ENCODE measurements around the gene MYO18A. TPM values are rescaled to one million over a fixed set of nuclear protein-coding genes. Genes with fewer than 3 reads are reported as not detected.

The MYO18A gene
- total and polyA plus RNA-seq, 5 donors = 206 to 312 (median 251) TPM

DNA sequence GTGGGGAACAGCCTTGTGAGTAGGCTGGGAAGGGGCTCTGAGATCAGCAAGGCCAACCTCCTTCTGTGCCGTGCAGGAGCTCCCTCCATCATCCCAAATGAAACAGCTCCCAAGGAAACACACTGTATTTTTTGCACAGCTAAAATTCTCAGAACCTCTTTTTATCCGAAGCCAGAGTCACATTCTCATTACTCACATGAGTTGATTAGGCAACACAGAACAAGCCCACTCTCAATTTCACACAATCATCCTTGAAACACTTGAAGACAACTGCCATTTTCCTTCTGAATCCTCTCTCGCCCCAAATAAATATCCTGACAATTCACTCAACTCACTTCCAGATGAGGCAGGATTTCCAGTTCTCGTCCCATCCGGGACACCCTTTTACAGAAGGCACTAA is 66.1 kb downstream of the MYO18A start:
- Histone ChIP-seq H3K4me1 (ENCODE audit: control insufficient read depth, insufficient read depth, low read length) (peaks cover 6% of the 10 kb centered on the region), H3K27ac (ENCODE audit: low read length) (no peak overlapping the region), H3K27me3 (ENCODE audit: control insufficient read depth, insufficient read depth) (no peaks in the 10 kb centered on the region), H3K9me3 (ENCODE audit: control insufficient read depth, low read length) (no peaks in the 10 kb centered on the region), H3K4me3 (ENCODE audit: low read length) (no peak overlapping the region)
- no peak for DNase-seq
- no peak for ATAC-seq
- intact Hi-C loops (cut with DNase I) = loop anchor here in 2 of 4 donors (5.0 to 10.0 kb wide), 2 partner anchors 147 to 389 kb away; partner anchors contain the start of genes NEK8 (in 1 of the 2) and TLCD1 (in 1 of the 2)
- WGBS = 84% methylated on average over 5 of the region's 5 CpGs

DNA sequence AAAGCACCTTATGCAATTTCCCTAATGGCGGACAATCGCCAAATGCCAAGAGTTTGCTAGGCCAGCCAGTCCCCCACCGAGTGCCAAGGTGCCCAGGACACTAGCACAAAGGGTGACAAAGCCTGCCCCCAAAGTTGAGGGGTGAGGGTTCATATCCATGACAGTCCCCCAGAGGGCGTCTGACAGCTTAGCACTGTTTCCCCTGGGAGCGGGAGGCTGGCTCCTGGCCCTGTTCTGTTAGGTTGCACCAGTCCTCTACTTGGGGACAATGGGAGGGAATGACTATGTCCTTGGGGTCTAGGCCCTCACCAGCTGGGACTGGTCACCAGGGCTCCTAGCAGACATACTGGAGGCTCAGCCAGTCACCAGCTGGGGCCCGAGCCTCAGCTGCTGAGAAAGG is 66.9 kb downstream of the MYO18A start:
- H3K4me1 ChIP-seq (ENCODE audit: control insufficient read depth, insufficient read depth, low read length) = peaks cover 8% of the 10 kb centered on the region
- intact Hi-C loops (cut with DNase I) = loop anchor here (2.0 to 10.0 kb wide), 4 partner anchors 146 to 389 kb away; partner anchors contain the start of genes NEK8 (in 1 of the 4) and TLCD1 (in 1 of the 4)

DNA sequence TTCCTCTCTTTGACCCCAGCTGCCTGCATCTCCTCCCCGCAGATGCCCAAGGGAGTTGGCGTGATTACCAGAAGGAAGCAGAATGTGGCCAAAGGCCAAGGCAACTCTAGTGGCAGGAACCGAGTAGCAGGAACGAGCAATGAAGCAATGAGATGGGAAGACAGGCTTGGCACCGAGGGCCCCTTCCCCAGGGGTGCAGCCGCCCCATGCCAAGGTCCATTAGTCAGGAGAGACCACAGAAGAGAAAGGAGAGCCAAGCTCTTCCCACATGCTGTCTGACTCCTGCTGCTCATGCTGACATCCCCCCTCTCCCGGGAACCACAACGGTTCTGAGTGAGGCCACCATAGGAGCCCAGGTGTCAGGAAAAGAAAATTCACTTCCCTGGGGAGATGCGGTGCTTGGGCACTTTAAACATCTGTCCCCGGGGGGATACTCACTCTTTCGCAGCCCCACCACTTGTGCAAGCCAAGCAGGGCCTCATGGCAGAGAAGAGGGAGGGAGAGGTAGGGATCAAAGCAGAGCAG is 67.4 kb downstream of the MYO18A start:
- intact Hi-C loops (cut with DNase I) = loop anchor here (2.0 to 10.0 kb wide), 4 partner anchors 146 to 388 kb away; partner anchors contain the start of genes NEK8 (in 1 of the 4) and TLCD1 (in 1 of the 4)
- H3K27ac ChIP-seq (ENCODE audit: low read length) = no peak overlapping the region
- peaks cover 8% of the 10 kb centered on the region for H3K4me1 ChIP-seq (ENCODE audit: control insufficient read depth, insufficient read depth, low read length)
- H3K27me3 ChIP-seq (ENCODE audit: control insufficient read depth, insufficient read depth) = no peaks in the 10 kb centered on the region
- peak; percentile 75 to 86 (median 85) for DNase-seq
- H3K9me3 ChIP-seq (ENCODE audit: control insufficient read depth, low read length) = no peaks in the 10 kb centered on the region
- H3K4me3 ChIP-seq (ENCODE audit: low read length) = no peak overlapping the region
- ATAC-seq = peak; percentile 3 to 34
- 30% methylated on average over 11 of the region's 11 CpGs for WGBS

More for the DNA sequence above, 66.9 kb downstream of the MYO18A start:
- no peaks in the 10 kb centered on the region for H3K27me3 ChIP-seq (ENCODE audit: control insufficient read depth, insufficient read depth)
- DNase-seq = peak in 1 of 3 donors; percentile 63
- ATAC-seq = no peak
- H3K9me3 ChIP-seq (ENCODE audit: control insufficient read depth, low read length) = no peaks in the 10 kb centered on the region
- no peak overlapping the region for H3K27ac ChIP-seq (ENCODE audit: low read length)
- 77% methylated on average over 6 of the region's 6 CpGs for WGBS
- H3K4me3 ChIP-seq (ENCODE audit: low read length) = no peak overlapping the region

DNA sequence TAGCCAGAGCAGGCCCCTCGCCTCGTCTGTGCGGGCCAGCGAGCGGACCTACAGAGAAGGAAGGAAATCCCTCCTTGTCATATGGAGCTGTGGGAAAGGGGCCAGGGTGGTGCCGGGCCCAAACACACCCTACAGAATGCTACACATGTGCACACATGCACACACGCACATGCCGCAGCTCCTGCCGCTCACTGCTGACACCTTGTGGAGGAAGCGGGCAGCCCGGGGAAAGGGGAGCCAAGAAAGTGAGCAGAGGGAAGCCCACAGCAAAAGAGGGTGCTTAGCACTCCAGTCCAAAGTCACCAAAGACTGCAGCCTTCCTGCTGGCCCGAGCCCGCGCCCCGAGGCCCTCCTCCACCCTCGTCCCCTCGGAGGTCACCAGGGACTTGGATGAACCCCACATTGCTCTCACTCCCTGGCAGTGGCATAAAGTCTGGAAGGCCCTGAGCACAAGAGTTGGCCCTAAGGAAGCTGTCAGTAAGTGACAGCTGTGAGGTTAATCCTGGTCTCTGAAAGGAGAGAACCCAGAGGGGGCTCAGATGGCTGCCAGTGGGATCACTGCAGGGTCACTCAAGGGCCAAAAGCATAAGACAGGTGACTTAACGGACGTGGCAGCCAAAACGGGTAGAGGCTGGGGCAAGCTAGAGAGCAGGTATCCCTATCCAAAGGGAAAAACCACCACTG is 68.2 kb downstream of the MYO18A start:
- DNase-seq (peak; percentile 75 to 90 (median 89)), ATAC-seq (peak; percentile 60 to 69)
- no peak overlapping the region for H3K4me3 ChIP-seq (ENCODE audit: low read length)
- H3K27ac ChIP-seq (ENCODE audit: low read length) = no peak overlapping the region
- intact Hi-C loops (cut with DNase I) = loop anchor here (2.0 to 10.0 kb wide), 4 partner anchors 145 to 387 kb away; partner anchors contain the start of genes NEK8 (in 1 of the 4) and TLCD1 (in 1 of the 4)
- H3K4me1 ChIP-seq (ENCODE audit: control insufficient read depth, insufficient read depth, low read length) = peaks cover 8% of the 10 kb centered on the region
- H3K27me3 ChIP-seq (ENCODE audit: control insufficient read depth, insufficient read depth) = no peaks in the 10 kb centered on the region
- no peaks in the 10 kb centered on the region for H3K9me3 ChIP-seq (ENCODE audit: control insufficient read depth, low read length)
- WGBS = 23% methylated on average over 20 of the region's 20 CpGs

DNA sequence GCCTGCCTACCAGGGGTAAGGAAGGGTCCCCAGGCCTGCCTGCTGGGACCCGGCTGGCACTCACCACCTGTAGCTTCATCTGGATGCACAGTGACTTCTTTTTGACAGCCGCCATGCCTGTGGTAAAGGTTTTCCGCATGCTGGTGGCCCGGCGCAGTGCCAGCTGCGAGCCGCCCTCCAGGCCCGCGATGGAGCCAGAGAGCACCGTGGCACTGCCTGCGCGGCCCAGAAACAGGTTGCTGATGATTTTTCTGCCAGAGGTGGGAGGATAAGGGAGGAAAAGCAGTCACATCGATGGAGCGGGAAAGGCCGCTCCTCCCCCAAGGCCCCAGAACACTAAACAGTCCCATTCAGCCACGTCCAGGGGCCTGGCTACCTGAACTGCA is 69.8 kb downstream of the MYO18A start:
- H3K9me3 ChIP-seq (ENCODE audit: control insufficient read depth, low read length) = no peaks in the 10 kb centered on the region
- H3K27ac ChIP-seq (ENCODE audit: low read length) = no peak overlapping the region
- peaks cover 8% of the 10 kb centered on the region for H3K4me1 ChIP-seq (ENCODE audit: control insufficient read depth, insufficient read depth, low read length)
- no peak for DNase-seq
- WGBS = 96% methylated on average over 16 of the region's 16 CpGs
- no peaks in the 10 kb centered on the region for H3K27me3 ChIP-seq (ENCODE audit: control insufficient read depth, insufficient read depth)
- intact Hi-C loops (cut with DNase I) = loop anchor here in 2 of 4 donors (5.0 to 10.0 kb wide), 2 partner anchors 143 to 386 kb away; partner anchors contain the start of genes NEK8 (in 1 of the 2) and TLCD1 (in 1 of the 2)
- no peak overlapping the region for H3K4me3 ChIP-seq (ENCODE audit: low read length)
- no peak for ATAC-seq

DNA sequence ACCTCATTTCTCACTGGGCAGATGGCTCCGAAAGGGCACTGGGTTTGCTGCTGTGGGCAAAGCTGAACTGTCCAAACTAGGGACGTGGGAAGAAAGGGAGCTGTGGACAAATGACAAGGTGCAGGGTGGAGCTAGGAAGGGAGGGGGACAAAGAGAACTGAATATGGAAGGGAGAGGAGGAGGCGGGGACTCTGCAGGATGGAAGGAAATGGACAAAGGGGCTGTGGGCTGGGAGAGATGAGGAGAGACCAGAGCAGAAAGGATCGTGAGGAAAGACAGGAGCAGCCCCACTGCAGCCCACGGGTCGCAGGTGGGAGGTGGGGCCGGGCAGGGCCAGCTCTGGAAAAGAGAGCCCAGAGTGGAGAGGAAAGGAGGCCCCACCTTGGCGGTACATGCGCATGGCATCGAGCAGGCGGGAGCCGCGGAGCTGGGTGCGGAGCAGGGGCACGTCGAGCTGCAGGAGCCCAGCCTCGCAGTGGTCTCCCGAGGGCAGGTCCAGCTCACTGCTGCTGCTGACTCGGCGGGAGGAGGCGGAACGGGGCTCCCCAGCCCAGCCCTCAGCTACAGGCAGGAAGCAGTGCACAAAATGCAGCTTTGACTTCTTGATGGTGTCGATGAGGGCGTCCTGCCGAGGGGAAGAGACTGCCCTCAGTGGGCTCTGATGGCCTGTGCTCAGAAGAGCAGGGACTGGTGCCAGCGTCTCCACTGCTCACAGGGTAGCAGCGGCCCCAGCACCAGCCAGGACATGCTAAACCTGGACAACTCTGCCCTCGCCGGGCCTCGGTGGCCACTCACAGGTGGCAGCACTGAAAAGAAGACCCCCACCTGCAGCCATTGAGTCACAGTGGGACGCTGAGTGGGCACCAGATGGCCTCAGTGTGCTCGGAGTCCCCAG is 70.5 kb downstream of the MYO18A start:
- H3K4me3 ChIP-seq (ENCODE audit: low read length) = no peak overlapping the region
- H3K4me1 ChIP-seq (ENCODE audit: control insufficient read depth, insufficient read depth, low read length) = peaks cover 8% of the 10 kb centered on the region

DNA sequence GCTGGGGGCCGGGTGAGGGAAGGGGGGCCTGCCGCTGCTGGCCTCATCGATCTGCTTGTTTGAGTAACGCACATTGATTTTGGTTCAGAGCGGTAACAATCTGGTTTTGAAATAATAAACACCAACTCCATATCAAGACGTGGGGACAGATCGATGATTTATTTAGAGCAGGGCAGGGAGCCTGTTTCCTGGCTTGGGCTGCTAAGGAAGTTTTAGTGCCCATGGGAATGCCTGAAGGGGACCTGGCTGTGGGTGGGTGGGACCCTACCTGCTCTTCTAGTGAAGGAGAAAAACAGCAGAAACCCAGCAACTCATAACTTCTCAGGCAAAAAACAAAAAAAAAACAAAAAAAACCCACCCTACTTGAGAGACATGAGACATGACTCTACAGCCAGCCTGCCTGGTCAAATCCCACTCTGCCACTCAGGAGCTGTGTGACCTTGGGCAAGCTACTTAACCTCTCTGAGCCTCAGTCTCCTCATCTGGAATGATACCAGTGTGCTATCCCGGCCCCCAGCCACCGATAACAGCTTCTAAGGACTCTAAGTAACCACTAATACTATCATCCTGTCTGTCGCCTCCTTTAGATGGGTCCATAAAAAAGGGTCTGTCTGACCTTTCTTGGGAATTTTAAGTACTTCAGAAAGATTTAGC is 71.2 kb downstream of the MYO18A start:
- ATAC-seq = no peak
- Histone ChIP-seq H3K4me1 (ENCODE audit: control insufficient read depth, insufficient read depth, low read length) (peaks cover 8% of the 10 kb centered on the region), H3K27ac (ENCODE audit: low read length) (peak overlapping the region; percentile 19)

More for the DNA sequence above, 70.5 kb downstream of the MYO18A start:
- DNase-seq = no peak
- Histone ChIP-seq H3K27me3 (ENCODE audit: control insufficient read depth, insufficient read depth) (no peaks in the 10 kb centered on the region), H3K27ac (ENCODE audit: low read length) (no peak overlapping the region), H3K9me3 (ENCODE audit: control insufficient read depth, low read length) (no peaks in the 10 kb centered on the region)
- WGBS = 81% methylated on average over 32 of the region's 32 CpGs
- intact Hi-C loops (cut with DNase I) = loop anchor here in 2 of 4 donors (5.0 to 10.0 kb wide), 2 partner anchors 142 to 385 kb away; partner anchors contain the start of genes NEK8 (in 1 of the 2) and TLCD1 (in 1 of the 2)
- ATAC-seq = no peak

DNA sequence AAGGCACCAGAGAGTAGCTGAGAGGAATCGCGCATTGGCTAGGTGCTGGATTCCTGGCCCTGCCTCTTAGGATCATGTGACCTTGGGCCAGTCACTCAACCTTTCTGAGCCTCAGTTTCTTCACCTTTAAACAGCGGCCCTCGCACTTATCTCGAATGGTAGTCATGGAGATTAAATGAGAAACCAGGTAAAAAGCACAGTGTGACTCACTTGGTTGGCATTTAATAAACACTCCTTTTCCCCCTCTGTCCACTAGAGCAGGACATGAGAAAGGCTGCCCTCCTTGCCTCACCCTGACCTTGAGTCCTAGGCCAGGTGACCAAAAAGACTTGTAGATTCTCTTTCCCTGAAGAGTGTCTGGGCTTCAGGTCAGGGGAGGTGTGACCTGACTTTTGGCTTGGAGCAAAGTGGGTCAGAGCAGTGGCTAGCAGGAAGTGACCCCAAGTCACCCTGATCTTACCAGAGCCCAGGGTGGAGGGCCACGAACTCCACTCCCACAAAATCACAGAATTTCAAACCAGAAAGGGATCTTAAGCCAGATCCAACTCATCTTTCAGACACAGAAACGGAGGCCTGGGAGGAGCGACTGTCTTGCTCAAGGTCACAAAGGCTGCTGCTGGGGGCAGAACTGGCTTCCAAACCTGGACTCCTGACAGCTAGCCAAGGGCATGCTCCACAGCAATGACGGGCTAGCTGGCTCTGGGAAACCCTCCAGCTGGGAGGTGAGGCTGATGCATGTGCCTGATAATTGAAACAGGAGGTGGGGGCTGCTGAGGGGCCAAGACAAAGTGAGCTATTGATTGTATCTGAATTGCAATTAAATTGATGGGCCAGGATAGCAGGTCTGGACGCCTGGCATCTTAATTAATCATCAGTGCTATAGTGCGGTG is 72.0 kb downstream of the MYO18A start:
- H3K27ac ChIP-seq (ENCODE audit: low read length) = peak overlapping the region; percentile 80
- H3K4me3 ChIP-seq (ENCODE audit: low read length) = no peak overlapping the region
- no peak for DNase-seq
- H3K27me3 ChIP-seq (ENCODE audit: control insufficient read depth, insufficient read depth) = no peaks in the 10 kb centered on the region
- no peaks in the 10 kb centered on the region for H3K9me3 ChIP-seq (ENCODE audit: control insufficient read depth, low read length)
- ATAC-seq = no peak
- 65% methylated on average over 11 of the region's 11 CpGs for WGBS
- peaks cover 8% of the 10 kb centered on the region for H3K4me1 ChIP-seq (ENCODE audit: control insufficient read depth, insufficient read depth, low read length)
- intact Hi-C loops (cut with DNase I) = no loop called here

More for the DNA sequence above, 71.2 kb downstream of the MYO18A start:
- no peak for DNase-seq
- intact Hi-C loops (cut with DNase I) = no loop called here
- Histone ChIP-seq H3K27me3 (ENCODE audit: control insufficient read depth, insufficient read depth) (no peaks in the 10 kb centered on the region), H3K4me3 (ENCODE audit: low read length) (no peak overlapping the region), H3K9me3 (ENCODE audit: control insufficient read depth, low read length) (no peaks in the 10 kb centered on the region)
- 79% methylated on average over 10 of the region's 10 CpGs for WGBS

DNA sequence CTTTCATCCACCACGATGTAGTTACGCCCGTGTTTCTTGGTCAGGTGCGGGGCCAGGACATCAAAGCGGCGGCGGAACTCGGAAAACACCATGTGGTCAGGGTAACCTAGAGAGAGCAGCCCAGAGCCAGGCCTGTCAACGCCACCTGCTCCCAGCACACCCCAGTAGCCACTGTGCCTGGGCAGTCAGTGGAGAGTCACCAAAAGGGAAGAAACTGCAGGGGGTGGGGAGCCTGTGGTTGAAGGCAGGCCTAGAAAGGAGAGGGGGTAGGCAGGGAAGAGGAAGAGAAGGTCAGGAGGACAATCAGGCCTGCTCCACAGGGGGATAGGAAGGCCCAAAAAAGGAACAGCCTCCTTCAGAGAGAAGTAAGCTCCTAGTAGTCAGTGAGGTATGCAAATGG is 73.1 kb downstream of the MYO18A start:
- no peak for DNase-seq
- no peak overlapping the region for H3K4me3 ChIP-seq (ENCODE audit: low read length)
- H3K27ac ChIP-seq (ENCODE audit: low read length) = no peak overlapping the region
- WGBS = 88% methylated on average over 9 of the region's 9 CpGs
- no peak for ATAC-seq
- peaks cover 6% of the 10 kb centered on the region for H3K4me1 ChIP-seq (ENCODE audit: control insufficient read depth, insufficient read depth, low read length)
- intact Hi-C loops (cut with DNase I) = no loop called here
- no peaks in the 10 kb centered on the region for H3K9me3 ChIP-seq (ENCODE audit: control insufficient read depth, low read length)
- H3K27me3 ChIP-seq (ENCODE audit: control insufficient read depth, insufficient read depth) = no peaks in the 10 kb centered on the region

Data from right cardiac atrium (tissue), 5 donors.